ENCODE measurements around the gene CYP4B1.

- TF ChIP-seq CTCF (IDR thresholded peaks at IDR 0.05) (no peak), POLR2A (IDR thresholded peaks at IDR 0.05) (no peak)
Observed at GRCh38 chr1:46772571-46772970, 26.3 kb upstream of the CYP4B1 start.

All from heart left ventricle (tissue), 13 donors.